Thyroid gland (tissue), 4 donors: ENCODE results near the gene TAOK1. TPM values are rescaled to one million over a fixed set of nuclear protein-coding genes. Genes with fewer than 3 reads are reported as not detected.

ENCODE experiments used
- DNase-seq, 2 donors: peaks; one replicate each; pipeline ENCODE4 v3.0.0-alpha.2; 2019
- H3K27ac ChIP-seq, 3 donors: fragments of 200-600 bp; sonication (generic); 1 replicate in 2 of 3; 2 replicates in 1 of 3; pipeline ENCODE4 v1.5.1; 2016 to 2019; ENCODE audit warnings: mild to moderate bottlenecking in 1 of 3, moderate library complexity in 1 of 3
- H3K27me3 ChIP-seq: fragments of 200-600 bp; sonication (generic); one replicate; pipeline ENCODE4 v1.5.1; 2019
- H3K36me3 ChIP-seq, 2 donors: fragments of 200-600 bp; sonication (generic); one replicate each; pipeline ENCODE4 v1.5.1; 2016 to 2019
- H3K4me1 ChIP-seq, 2 donors: fragments of 200-600 bp; sonication (generic); one replicate each; pipeline ENCODE4 v1.5.1; 2017 to 2019
- H3K4me3 ChIP-seq, 3 donors: fragments of 200-600 bp; sonication (generic); replicated peaks in 1 of 3; 1 replicate in 2 of 3; 2 replicates in 1 of 3; pipeline ENCODE4 v1.5.1; 2016; ENCODE audit warnings: mild to moderate bottlenecking in 1 of 3
- H3K9me3 ChIP-seq: fragments of 200-600 bp; sonication (generic); one replicate; pipeline ENCODE4 v1.5.1; 2017
- CTCF ChIP-seq, 6 experiments: fragments of 200-600 bp in 3 of 6; fragments of 450-650 bp in 3 of 6; sonication (generic) in 3 of 6; IDR thresholded peaks; one replicate each; pipeline ENCODE4 v1.5.1; 2016 to 2019; ENCODE audit warnings: antibody characterized with exemption in 6 of 6, mild to moderate bottlenecking in 2 of 6, inconsistent platforms in 1 of 6, moderate library complexity in 1 of 6
- POLR2A ChIP-seq, 2 donors: fragments of 450-650 bp; IDR thresholded peaks; one replicate each; pipeline ENCODE4 v1.6.1; 2017; ENCODE audit warnings: antibody characterized with exemption in 2 of 2, mild to moderate bottlenecking in 2 of 2, moderate library complexity in 1 of 2
- WGBS, 2 donors: methylation state at CpG; one replicate each; pipeline ENCODE4 v1.1.5; 2017; 5-methylcytosine and 5-hydroxymethylcytosine counted together
- intact Hi-C: fragments of 100-400 bp; cut with DNase I; formaldehyde crosslinking; loops from one replicate; pipeline ENCODE4 v1.15.1; 2023
- small RNA-seq: library from RNA; depleted of rRNA; stranded (forward); fragments of <200 nt; gene quantifications from one replicate; pipeline ENCODE3, GENCODE V24; 2016
- total RNA-seq, 4 donors: library from RNA; depleted of rRNA; stranded (reverse); fragments of >200 nt; gene quantifications; one replicate each; pipeline ENCODE4 v1.2.3, GENCODE V29; 2016

The TAOK1 gene
- total RNA-seq, 4 donors from 2014 or later, result 62.9 to 87.5 (median 68.8) TPM

GRCh38 chr17:29596811-29597210, 206.6 kb downstream of the TAOK1 start:
- TF ChIP-seq CTCF (IDR thresholded peaks at IDR 0.05) (no peak), POLR2A (IDR thresholded peaks at IDR 0.05) (no peak)
- Histone ChIP-seq H3K4me3 (no peak overlapping the region), H3K27me3 (no peaks in the 10 kb centered on the region), H3K4me1 (peaks cover 12 to 17% of the 10 kb centered on the region in 2 donors), H3K36me3 (no peaks in the 10 kb centered on the region), H3K9me3 (no peaks in the 10 kb centered on the region), H3K27ac (no peak overlapping the region)
- no peak for DNase-seq
- intact Hi-C loops, result no loop called here
- WGBS, 2 donors, result 59 to 77% methylated on average over 8 to 9 of the region's 9 CpGs

DNA sequence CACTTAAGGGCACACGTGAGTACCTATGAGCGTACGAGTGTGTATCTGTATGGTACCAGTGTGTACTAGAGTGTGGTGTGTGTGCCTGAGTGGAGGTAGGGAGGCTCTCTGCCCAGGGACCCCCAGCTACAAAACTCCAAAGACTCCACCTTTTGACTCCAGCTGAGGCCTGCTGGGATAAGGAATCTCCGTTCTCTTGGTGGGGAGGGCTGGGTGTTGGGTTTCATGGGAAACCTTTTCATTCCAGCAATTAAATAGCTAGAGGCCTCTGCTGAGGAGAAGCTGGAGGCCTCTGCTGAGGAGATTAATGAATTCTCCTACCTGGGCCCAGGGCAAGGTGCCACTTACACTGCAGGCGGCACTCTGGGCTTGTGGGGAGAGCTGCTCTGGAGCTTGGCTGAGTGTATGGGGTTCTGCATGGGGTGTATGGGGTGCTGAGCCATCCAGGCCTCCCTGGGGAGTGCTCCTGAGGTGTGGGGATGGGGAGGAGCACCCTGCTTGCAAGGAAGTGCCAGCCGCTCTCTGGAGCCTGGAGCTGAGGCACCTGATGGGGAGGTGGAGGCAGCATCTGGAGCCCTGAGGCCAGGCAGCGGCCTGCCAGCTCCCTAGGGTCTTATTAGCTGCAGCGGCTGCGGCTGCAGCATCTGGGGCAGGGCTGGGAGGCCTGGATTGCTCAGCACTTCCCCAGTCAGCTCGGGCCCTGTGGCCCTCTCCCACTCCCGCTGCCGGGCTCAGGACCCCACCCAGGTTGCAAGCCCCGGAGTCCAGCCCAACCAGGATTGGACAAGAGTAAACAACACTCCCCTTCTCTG, 207.4 kb downstream of the TAOK1 start:
- Histone ChIP-seq H3K27ac (no peak overlapping the region), H3K36me3 (no peaks in the 10 kb centered on the region), H3K27me3 (no peaks in the 10 kb centered on the region), H3K4me1 (peaks cover 5 to 10% of the 10 kb centered on the region in 2 donors), H3K9me3 (no peaks in the 10 kb centered on the region), H3K4me3 (no peak overlapping the region)
- no peak for DNase-seq
- intact Hi-C loops, result no loop called here
- WGBS, 2 donors, result 67% methylated on average over 10 to 11 of the region's 13 CpGs
- TF ChIP-seq CTCF (IDR thresholded peaks at IDR 0.05) (no peak), POLR2A (IDR thresholded peaks at IDR 0.05) (no peak)

Small RNA genes within 50 kb of the gene (small RNA-seq; reads per million reads assigned to genes)
- gene RNU4-34P (not detected), gene RNU6-1034P (not detected), gene RNU6-711P (0.56 reads per million)

Other genes starting within 250 kb of the TAOK1 start
- gene MYO18A, start 210.0 kb upstream of the TAOK1 start, total RNA-seq, result 10 to 100 TPM; 32.1 to 49.8 (median 40.6) TPM
- gene CRYBA1, start 143.5 kb upstream of the TAOK1 start, total RNA-seq, result not detected
- 10 to 100 TPM; 29.9 to 52.3 (median 41.1) TPM for gene NUFIP2, start 96.2 kb upstream of the TAOK1 start, total RNA-seq
- gene ABHD15, start 176.7 kb downstream of the TAOK1 start, total RNA-seq, result 10 to 100 TPM; 11.6 to 19.8 (median 13.0) TPM
- 10 to 100 TPM; 54.7 to 79.0 (median 57.4) TPM for gene TP53I13, start 178.3 kb downstream of the TAOK1 start, total RNA-seq
- gene GIT1, start 199.3 kb downstream of the TAOK1 start, total RNA-seq, result 10 to 100 TPM; 35.7 to 71.7 (median 42.4) TPM
- 1 to 10 TPM; 1.6 to 5.8 (median 3.1) TPM for gene ANKRD13B, start 202.8 kb downstream of the TAOK1 start, total RNA-seq
- 100 to 1,000 TPM in 2 of 4 donors, 10 to 100 TPM in 2; 65.3 to 161 (median 99.2) TPM for gene CORO6, start 232.5 kb downstream of the TAOK1 start, total RNA-seq